Endodermal cell (in vitro differentiated cells): ENCODE measurements around the gene ACTN4. TPM values are rescaled to one million over a fixed set of nuclear protein-coding genes. Genes with fewer than 3 reads are reported as not detected.

Experiments
- DNase-seq: peaks from one replicate; pipeline ENCODE4 v3.0.0-alpha.2; 2017
- H3K27ac ChIP-seq: 2 replicates; pipeline ENCODE4 v1.5.1; 2013; ENCODE audit warnings: mild to moderate bottlenecking, low read depth, low read length, moderate library complexity
- H3K27me3 ChIP-seq: 2 replicates; pipeline ENCODE4 v1.6.1; 2013; ENCODE audit warnings: mild to moderate bottlenecking, low read length, moderate library complexity; ENCODE audit not compliant: insufficient read depth, control insufficient read depth, poor library complexity, severe bottlenecking
- H3K36me3 ChIP-seq: 2 replicates; pipeline ENCODE4 v1.7.0; 2013; ENCODE audit warnings: mild to moderate bottlenecking, low read length, moderate library complexity; ENCODE audit not compliant: control insufficient read depth, insufficient read depth
- H3K4me1 ChIP-seq: one replicate; pipeline ENCODE4 v1.7.0; 2013; ENCODE audit warnings: low read length; ENCODE audit not compliant: control insufficient read depth, insufficient read depth
- H3K4me3 ChIP-seq: 2 replicates; pipeline ENCODE4 v1.5.1; 2013; ENCODE audit warnings: mild to moderate bottlenecking, low read length, moderate library complexity
- H3K9ac ChIP-seq: 2 replicates; pipeline ENCODE4 v1.6.1; 2013; ENCODE audit warnings: mild to moderate bottlenecking, low read length, moderate library complexity; ENCODE audit not compliant: poor library complexity, severe bottlenecking; ENCODE audit errors: extremely low read depth
- H3K9me3 ChIP-seq: 2 replicates; pipeline ENCODE4 v1.6.1; 2013; ENCODE audit warnings: mild to moderate bottlenecking, low read length, moderate library complexity; ENCODE audit not compliant: control insufficient read depth
- H3K27ac Mint-ChIP-seq: 2 replicates; pipeline ENCODE4 v1.8.0; 2020; ENCODE audit warnings: mixed read lengths
- H3K27me3 Mint-ChIP-seq: 2 replicates; pipeline ENCODE4 v1.8.0; 2021; ENCODE audit warnings: mild to moderate bottlenecking, mixed read lengths; ENCODE audit not compliant: insufficient read depth
- H3K36me3 Mint-ChIP-seq: 2 replicates; pipeline ENCODE4 v1.8.0; 2020; ENCODE audit warnings: low read depth, mixed read lengths
- H3K4me1 Mint-ChIP-seq: 2 replicates; pipeline ENCODE4 v1.8.0; 2020; ENCODE audit warnings: mixed read lengths
- H3K4me3 Mint-ChIP-seq: 2 replicates; pipeline ENCODE4 v1.8.0; 2020; ENCODE audit warnings: mild to moderate bottlenecking, moderate library complexity, mixed read lengths
- H3K9me3 Mint-ChIP-seq: 2 replicates; pipeline ENCODE4 v1.8.0; 2020; ENCODE audit warnings: mild to moderate bottlenecking, mixed read lengths
- WGBS, 2 experiments: methylation state at CpG; one replicate each; pipeline versions ENCODE4 v1.1.5 to v1.1.7; 2013; ENCODE audit warnings: missing lambda C conversion rate in 2 of 2, mixed read lengths in 1 of 2; ENCODE audit not compliant: insufficient coverage in 1 of 2, insufficient read length in 1 of 2; 5-methylcytosine and 5-hydroxymethylcytosine counted together
- total RNA-seq, 2 donors: library from RNA; stranded (reverse); fragmentation: NEBNext Ultra II Directional in 1 of 2; extraction: Animal tissue kit (Norgen Biotek cat#: 25700) in 1 of 2; gene quantifications; 2 replicates in 1 of 2; 3 replicates in 1 of 2; pipeline ENCODE4 v1.2.1, GENCODE V29; 2021
- TF ChIP-seq, protein P1 (sequence below): fragments of 200-600 bp; sonication (generic); conservative IDR thresholded peaks from 2 replicates; pipeline ENCODE4 v1.5.0; 2021; ENCODE audit warnings: antibody characterized with exemption, mild to moderate bottlenecking

The ACTN4 gene
- total RNA-seq, 2 donors from 2014 or later: 378 to 437 TPM

DNA sequence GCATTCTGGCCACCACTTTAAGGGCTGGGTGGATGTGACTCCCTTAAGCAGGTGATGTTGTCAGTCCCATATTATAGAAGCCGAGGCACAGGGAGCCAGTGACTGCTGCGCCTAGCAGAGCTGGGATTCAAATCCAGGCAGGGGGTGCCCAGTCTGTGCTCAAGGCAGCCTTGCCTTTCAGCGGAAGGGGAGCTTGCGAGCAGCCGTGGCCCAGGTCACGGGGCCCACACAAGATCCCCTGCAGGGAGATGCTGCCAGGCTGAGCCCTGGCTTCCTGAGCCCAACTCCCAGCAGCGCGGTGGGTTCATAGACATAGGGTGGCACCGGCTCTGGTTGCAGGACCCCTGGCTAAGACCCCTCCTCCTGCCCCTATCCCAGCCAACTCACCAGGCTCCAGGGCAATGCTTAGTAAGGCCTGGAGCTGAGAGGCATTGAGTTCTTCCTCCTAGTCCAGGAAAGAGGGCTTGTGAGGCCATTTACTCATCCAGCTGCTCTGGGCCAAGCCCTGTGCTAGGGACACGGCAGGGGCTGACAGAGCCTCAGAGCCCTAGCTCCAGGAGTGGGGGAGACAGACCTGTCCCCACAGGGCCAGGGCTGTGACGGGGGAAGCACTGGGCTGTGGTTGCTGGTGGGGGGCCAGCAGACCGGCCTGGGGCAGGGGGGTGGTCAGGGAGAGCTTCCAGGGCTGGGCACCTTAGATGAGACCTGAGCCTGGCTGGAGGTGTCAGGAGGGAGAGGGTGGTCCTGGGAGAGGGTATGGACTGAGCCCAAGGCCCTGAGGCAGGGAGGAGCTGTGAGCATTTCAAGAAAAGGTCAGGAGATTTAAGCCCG, 87.2 kb downstream of the ACTN4 start:
- peak overlapping the region; percentile 62 for H3K4me3 Mint-ChIP-seq
- peak overlapping the region; percentile 60 for H3K4me3 ChIP-seq
- no peak overlapping the region for H3K27ac ChIP-seq
- 81 to 86% methylated on average over 8 to 13 of the region's 13 CpGs for WGBS, 2 experiments
- DNase-seq: peak; percentile 72
- no peaks in the 10 kb centered on the region for H3K9me3 ChIP-seq
- H3K9ac ChIP-seq: no peak overlapping the region
- H3K27me3 ChIP-seq: no peaks in the 10 kb centered on the region
- peaks cover 27% of the 10 kb centered on the region for H3K36me3 ChIP-seq
- peaks cover 10% of the 10 kb centered on the region for H3K4me1 ChIP-seq
- TF ChIP-seq, protein P1, sequence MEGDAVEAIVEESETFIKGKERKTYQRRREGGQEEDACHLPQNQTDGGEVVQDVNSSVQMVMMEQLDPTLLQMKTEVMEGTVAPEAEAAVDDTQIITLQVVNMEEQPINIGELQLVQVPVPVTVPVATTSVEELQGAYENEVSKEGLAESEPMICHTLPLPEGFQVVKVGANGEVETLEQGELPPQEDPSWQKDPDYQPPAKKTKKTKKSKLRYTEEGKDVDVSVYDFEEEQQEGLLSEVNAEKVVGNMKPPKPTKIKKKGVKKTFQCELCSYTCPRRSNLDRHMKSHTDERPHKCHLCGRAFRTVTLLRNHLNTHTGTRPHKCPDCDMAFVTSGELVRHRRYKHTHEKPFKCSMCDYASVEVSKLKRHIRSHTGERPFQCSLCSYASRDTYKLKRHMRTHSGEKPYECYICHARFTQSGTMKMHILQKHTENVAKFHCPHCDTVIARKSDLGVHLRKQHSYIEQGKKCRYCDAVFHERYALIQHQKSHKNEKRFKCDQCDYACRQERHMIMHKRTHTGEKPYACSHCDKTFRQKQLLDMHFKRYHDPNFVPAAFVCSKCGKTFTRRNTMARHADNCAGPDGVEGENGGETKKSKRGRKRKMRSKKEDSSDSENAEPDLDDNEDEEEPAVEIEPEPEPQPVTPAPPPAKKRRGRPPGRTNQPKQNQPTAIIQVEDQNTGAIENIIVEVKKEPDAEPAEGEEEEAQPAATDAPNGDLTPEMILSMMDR: no peak
- peak overlapping the region; percentile 68 for H3K27ac Mint-ChIP-seq
- H3K27me3 Mint-ChIP-seq: peaks cover 7% of the 10 kb centered on the region
- peaks cover 2% of the 10 kb centered on the region for H3K9me3 Mint-ChIP-seq
- H3K4me1 Mint-ChIP-seq: peaks cover 16% of the 10 kb centered on the region
- peaks cover 31% of the 10 kb centered on the region for H3K36me3 Mint-ChIP-seq

DNA sequence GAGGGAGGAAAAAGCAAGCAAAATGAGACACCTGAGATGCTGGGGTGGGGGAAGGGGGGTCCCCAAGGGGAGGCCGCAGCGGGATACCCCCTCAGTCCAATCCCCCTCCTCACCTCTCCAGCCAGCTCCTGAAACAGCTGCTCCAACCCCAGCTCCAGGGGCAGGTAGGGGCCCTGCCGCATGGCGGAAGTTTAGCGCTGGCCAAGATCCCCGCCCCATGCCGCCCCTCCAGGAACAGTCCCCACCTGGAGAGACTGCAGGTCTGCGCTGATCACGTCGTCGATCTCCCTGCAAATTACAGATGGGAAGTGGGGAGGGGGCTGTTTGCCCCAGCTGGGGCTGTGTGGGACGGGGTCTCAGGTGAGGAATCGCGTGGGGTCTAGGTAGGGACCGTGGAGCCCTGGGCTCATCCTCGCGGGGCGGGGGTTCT, 87.8 kb downstream of the ACTN4 start:
- Histone ChIP-seq H3K4me1 (peaks cover 10% of the 10 kb centered on the region), H3K9ac (no peak overlapping the region), H3K36me3 (peaks cover 25% of the 10 kb centered on the region), H3K27ac (no peak overlapping the region), H3K27me3 (no peaks in the 10 kb centered on the region), H3K4me3 (peak overlapping the region; percentile 60), H3K9me3 (no peaks in the 10 kb centered on the region)
- Mint-ChIP-seq H3K4me1 (peaks cover 14% of the 10 kb centered on the region), H3K9me3 (peaks cover 2% of the 10 kb centered on the region), H3K27ac (peak overlapping the region; percentile 68), H3K4me3 (peak overlapping the region; percentile 62), H3K27me3 (peaks cover 7% of the 10 kb centered on the region), H3K36me3 (peaks cover 27% of the 10 kb centered on the region)
- peak; percentile 92 for DNase-seq
- TF ChIP-seq, protein P1: no peak
- WGBS, 2 experiments: 13 to 32% methylated on average over 3 to 9 of the region's 18 CpGs

DNA sequence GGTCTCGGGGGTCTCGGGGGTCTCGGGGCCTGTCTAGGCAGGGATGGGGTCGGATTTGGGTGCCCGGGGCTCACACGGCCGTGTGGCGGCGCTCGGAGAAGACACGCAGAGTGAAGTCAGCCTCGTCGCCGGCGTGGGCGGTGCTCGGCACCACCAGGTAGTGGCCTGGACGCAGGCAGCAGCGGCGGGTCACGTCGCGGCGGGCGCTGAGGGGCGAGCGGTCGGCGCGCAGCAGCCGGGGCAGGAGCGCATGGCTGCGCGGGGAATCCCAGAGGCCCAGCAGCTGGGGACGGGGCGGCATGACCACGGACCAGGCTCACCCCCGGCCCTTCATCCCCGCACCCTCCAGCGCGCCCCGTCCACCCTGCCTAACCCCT, 88.6 kb downstream of the ACTN4 start:
- 3 to 4% methylated on average over 5 to 41 of the region's 42 CpGs for WGBS, 2 experiments
- TF ChIP-seq, protein P1: no peak
- H3K36me3 ChIP-seq: peaks cover 18% of the 10 kb centered on the region
- Mint-ChIP-seq H3K4me1 (peaks cover 14% of the 10 kb centered on the region), H3K4me3 (peak overlapping the region; percentile 62), H3K36me3 (peaks cover 23% of the 10 kb centered on the region), H3K27me3 (peaks cover 7% of the 10 kb centered on the region), H3K27ac (no peak overlapping the region), H3K9me3 (peaks cover 2% of the 10 kb centered on the region)
- H3K4me3 ChIP-seq: no peak overlapping the region
- peak; percentile 86 for DNase-seq
- H3K27me3 ChIP-seq: no peaks in the 10 kb centered on the region
- peaks cover 10% of the 10 kb centered on the region for H3K4me1 ChIP-seq
- no peak overlapping the region for H3K9ac ChIP-seq
- no peaks in the 10 kb centered on the region for H3K9me3 ChIP-seq
- no peak overlapping the region for H3K27ac ChIP-seq
